Activated CD4-positive, alpha-beta memory T cell treated with anti-CD3 and anti-CD28 coated beads for 36 hours (primary cell): ENCODE measurements around the gene CHST11. TPM values are rescaled to one million over a fixed set of nuclear protein-coding genes. Genes with fewer than 3 reads are reported as not detected.

Source experiments
- CTCF ChIA-PET: fragments of 350-600 bp; sonication (Branson Sonifier 250); formaldehyde crosslinking; loops from one replicate; lab custom pipeline; 2021; ENCODE audit warnings: antibody characterized with exemption, inconsistent platforms; lab: Charles Lee
- POLR2A ChIA-PET: fragments of 350-600 bp; sonication (Branson Sonifier 250); formaldehyde crosslinking; loops from one replicate; lab custom pipeline; 2021; ENCODE audit warnings: antibody characterized with exemption; lab: Charles Lee
- DNase-seq: peaks from one replicate; pipeline ENCODE4 v3.0.0-alpha.2; 2020
- H3K27ac Mint-ChIP-seq: one replicate; pipeline ENCODE4 v1.8.0; 2021; ENCODE audit warnings: mixed read lengths
- H3K27me3 Mint-ChIP-seq: one replicate; pipeline ENCODE4 v1.8.0; 2021; ENCODE audit warnings: mixed read lengths
- H3K36me3 Mint-ChIP-seq: one replicate; pipeline ENCODE4 v1.8.0; 2021; ENCODE audit warnings: mixed read lengths
- H3K4me1 Mint-ChIP-seq: one replicate; pipeline ENCODE4 v1.8.0; 2021; ENCODE audit warnings: low read depth, mixed read lengths
- H3K4me3 Mint-ChIP-seq: one replicate; pipeline ENCODE4 v1.8.0; 2021; ENCODE audit warnings: mild to moderate bottlenecking, mixed read lengths
- H3K9me3 Mint-ChIP-seq: one replicate; pipeline ENCODE4 v1.8.0; 2021; ENCODE audit warnings: mixed read lengths
- intact Hi-C: fragments of 100-400 bp; cut with micrococcal nuclease; formaldehyde crosslinking; loops from one replicate; pipeline ENCODE4 v1.15.1; 2023
- total RNA-seq, 2 experiments: library from RNA; stranded (reverse); gene quantifications; one replicate each; pipeline ENCODE4 v1.2.3, GENCODE V29; 2021

Gene CHST11
- total RNA-seq, 2 experiments from 2014 or later = 58.3 to 59.0 TPM

GRCh38 chr12:104507672-104508071 is 50.9 kb downstream of the CHST11 start:
- Mint-ChIP-seq H3K27me3 (no peaks in the 10 kb centered on the region), H3K9me3 (peaks cover 9% of the 10 kb centered on the region), H3K27ac (no peak overlapping the region), H3K4me1 (peaks cover 83% of the 10 kb centered on the region), H3K36me3 (peaks cover 8% of the 10 kb centered on the region), H3K4me3 (no peak overlapping the region)
- intact Hi-C loops = no loop called here
- CTCF ChIA-PET = no interaction called here
- POLR2A ChIA-PET = no interaction called here
- no peak for DNase-seq

- H3K4me1 Mint-ChIP-seq = peaks cover 75% of the 10 kb centered on the region
- DNase-seq = peak; percentile 40
Observed at GRCh38 chr12:104508752-104509446, 52.2 kb downstream of the CHST11 start.

GRCh38 chr12:104510145-104510872 is 53.6 kb downstream of the CHST11 start:
- POLR2A ChIA-PET = no interaction called here
- Mint-ChIP-seq H3K4me3 (no peak overlapping the region), H3K4me1 (peaks cover 72% of the 10 kb centered on the region), H3K9me3 (peaks cover 9% of the 10 kb centered on the region), H3K27ac (no peak overlapping the region), H3K36me3 (peaks cover 8% of the 10 kb centered on the region), H3K27me3 (no peaks in the 10 kb centered on the region)
- intact Hi-C loops = no loop called here
- CTCF ChIA-PET = no interaction called here
- no peak for DNase-seq

More at GRCh38 chr12:104508752-104509446, 52.2 kb downstream of the CHST11 start:
- H3K27me3 Mint-ChIP-seq = no peaks in the 10 kb centered on the region
- H3K4me3 Mint-ChIP-seq = no peak overlapping the region
- peaks cover 9% of the 10 kb centered on the region for H3K9me3 Mint-ChIP-seq
- intact Hi-C loops = no loop called here
- ChIA-PET POLR2A (no interaction called here), CTCF (no interaction called here)
- H3K27ac Mint-ChIP-seq = peak overlapping the region; percentile 1
- peaks cover 8% of the 10 kb centered on the region for H3K36me3 Mint-ChIP-seq

- H3K27ac Mint-ChIP-seq = no peak overlapping the region
- peaks cover 9% of the 10 kb centered on the region for H3K9me3 Mint-ChIP-seq
- POLR2A ChIA-PET = no interaction called here
- intact Hi-C loops = no loop called here
- DNase-seq = no peak
- CTCF ChIA-PET = no interaction called here
- H3K4me3 Mint-ChIP-seq = no peak overlapping the region
- peaks cover 8% of the 10 kb centered on the region for H3K36me3 Mint-ChIP-seq
- H3K4me1 Mint-ChIP-seq = peaks cover 71% of the 10 kb centered on the region
- H3K27me3 Mint-ChIP-seq = no peaks in the 10 kb centered on the region
Observed at GRCh38 chr12:104510873-104511440, 54.2 kb downstream of the CHST11 start.

GRCh38 chr12:104513681-104514080 is 56.9 kb downstream of the CHST11 start:
- Mint-ChIP-seq H3K4me1 (peaks cover 67% of the 10 kb centered on the region), H3K27me3 (no peaks in the 10 kb centered on the region), H3K27ac (no peak overlapping the region), H3K9me3 (peaks cover 6% of the 10 kb centered on the region), H3K36me3 (peaks cover 5% of the 10 kb centered on the region), H3K4me3 (no peak overlapping the region)
- ChIA-PET POLR2A (no interaction called here), CTCF (no interaction called here)
- no peak for DNase-seq
- intact Hi-C loops = no loop called here

- Mint-ChIP-seq H3K4me3 (no peak overlapping the region), H3K27me3 (no peaks in the 10 kb centered on the region), H3K9me3 (peaks cover under 1% of the 10 kb centered on the region), H3K36me3 (no peaks in the 10 kb centered on the region), H3K4me1 (peaks cover 66% of the 10 kb centered on the region), H3K27ac (no peak overlapping the region)
- DNase-seq = no peak
- POLR2A ChIA-PET = no interaction called here
- intact Hi-C loops = no loop called here
- CTCF ChIA-PET = no interaction called here
Observed at GRCh38 chr12:104514092-104514810, 57.5 kb downstream of the CHST11 start.

- Mint-ChIP-seq H3K9me3 (no peaks in the 10 kb centered on the region), H3K4me3 (no peak overlapping the region), H3K27ac (no peak overlapping the region), H3K27me3 (no peaks in the 10 kb centered on the region), H3K4me1 (peaks cover 65% of the 10 kb centered on the region), H3K36me3 (no peaks in the 10 kb centered on the region)
- intact Hi-C loops = no loop called here
- POLR2A ChIA-PET = no interaction called here
- no peak for DNase-seq
- CTCF ChIA-PET = no interaction called here
Observed at GRCh38 chr12:104515899-104516298, 59.2 kb downstream of the CHST11 start.

- H3K4me3 Mint-ChIP-seq = no peak overlapping the region
- DNase-seq = no peak
- no peak overlapping the region for H3K27ac Mint-ChIP-seq
- CTCF ChIA-PET = interaction anchor here (1.7 kb wide), 1 partner anchor 135 kb away, joined by 5 read pairs; no protein-coding TSS in a partner anchor
- no peaks in the 10 kb centered on the region for H3K9me3 Mint-ChIP-seq
- H3K36me3 Mint-ChIP-seq = no peaks in the 10 kb centered on the region
- H3K4me1 Mint-ChIP-seq = peaks cover 66% of the 10 kb centered on the region
- intact Hi-C loops = no loop called here
- POLR2A ChIA-PET = interaction anchor here (0.6 kb wide), 1 partner anchor 59 kb away, joined by 3 read pairs; no protein-coding TSS in a partner anchor
- no peaks in the 10 kb centered on the region for H3K27me3 Mint-ChIP-seq
Observed at GRCh38 chr12:104516821-104517220, 60.1 kb downstream of the CHST11 start.

- H3K9me3 Mint-ChIP-seq = no peaks in the 10 kb centered on the region
- H3K36me3 Mint-ChIP-seq = no peaks in the 10 kb centered on the region
- H3K27ac Mint-ChIP-seq = no peak overlapping the region
- ChIA-PET CTCF (interaction anchor here (1.7 kb wide), 1 partner anchor 136 kb away, joined by 5 read pairs; no protein-coding TSS in a partner anchor), POLR2A (no interaction called here)
- H3K4me1 Mint-ChIP-seq = peaks cover 72% of the 10 kb centered on the region
- no peaks in the 10 kb centered on the region for H3K27me3 Mint-ChIP-seq
- no peak for DNase-seq
- intact Hi-C loops = no loop called here
- H3K4me3 Mint-ChIP-seq = no peak overlapping the region
Observed at GRCh38 chr12:104517880-104518279, 61.1 kb downstream of the CHST11 start.

- no peak overlapping the region for H3K4me3 Mint-ChIP-seq
- H3K9me3 Mint-ChIP-seq = no peaks in the 10 kb centered on the region
- POLR2A ChIA-PET = no interaction called here
- CTCF ChIA-PET = interaction anchor here (1.1 kb wide), 1 partner anchor 138 kb away, joined by 3 read pairs; no protein-coding TSS in a partner anchor
- peaks cover 81% of the 10 kb centered on the region for H3K4me1 Mint-ChIP-seq
- H3K36me3 Mint-ChIP-seq = no peaks in the 10 kb centered on the region
- no peak overlapping the region for H3K27ac Mint-ChIP-seq
- intact Hi-C loops = no loop called here
- DNase-seq = peak; percentile 34
- no peaks in the 10 kb centered on the region for H3K27me3 Mint-ChIP-seq
Observed at GRCh38 chr12:104519190-104520019, 62.7 kb downstream of the CHST11 start.

- ChIA-PET CTCF (interaction anchor here (1.1 kb wide), 1 partner anchor 139 kb away, joined by 3 read pairs; no protein-coding TSS in a partner anchor), POLR2A (no interaction called here)
- DNase-seq = no peak
- Mint-ChIP-seq H3K4me1 (peaks cover 81% of the 10 kb centered on the region), H3K4me3 (no peak overlapping the region), H3K27me3 (no peaks in the 10 kb centered on the region), H3K9me3 (no peaks in the 10 kb centered on the region), H3K27ac (no peak overlapping the region), H3K36me3 (no peaks in the 10 kb centered on the region)
- intact Hi-C loops = no loop called here
Observed at GRCh38 chr12:104520242-104520900, 63.6 kb downstream of the CHST11 start.
